Measurements from ENCODE around the gene MUC5B.

DNA sequence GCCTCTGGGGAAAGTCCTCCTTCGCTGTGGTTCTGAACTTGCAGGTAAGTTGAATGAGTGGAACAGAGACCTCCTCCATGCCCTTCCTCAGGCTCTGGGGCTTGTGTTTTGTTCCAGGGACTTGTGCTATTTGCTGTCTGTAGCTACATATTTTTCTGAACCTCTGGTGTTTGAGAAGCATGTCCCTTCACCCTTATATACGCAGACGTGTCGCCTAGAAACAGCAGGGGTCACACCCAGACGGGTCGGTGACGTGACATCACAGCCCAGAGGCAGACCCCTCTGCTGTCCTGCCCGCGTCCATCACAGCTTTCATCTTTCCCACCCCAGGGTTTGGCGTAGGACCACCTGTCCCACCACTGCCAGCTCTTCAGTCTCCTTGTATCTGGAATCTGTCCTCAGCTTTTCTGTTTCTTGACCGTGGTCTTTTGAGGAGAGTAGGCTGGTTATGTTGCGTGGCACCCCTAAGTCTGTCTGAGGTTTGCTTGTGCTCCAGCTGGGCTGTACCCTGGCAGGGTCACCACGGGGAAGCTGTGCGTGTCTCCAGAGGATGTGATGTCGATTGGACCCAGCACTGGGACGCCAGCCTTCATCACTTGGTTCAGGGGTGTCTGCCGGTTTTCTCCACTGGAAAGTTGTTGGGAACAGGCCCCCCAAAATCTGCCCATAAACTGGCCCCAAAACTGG, 13.4 kb upstream of the MUC5B start:
- TF ChIP-seq POLR2A (IDR thresholded peaks at IDR 0.05) = no peak
- TF ChIP-seq, protein P1, sequence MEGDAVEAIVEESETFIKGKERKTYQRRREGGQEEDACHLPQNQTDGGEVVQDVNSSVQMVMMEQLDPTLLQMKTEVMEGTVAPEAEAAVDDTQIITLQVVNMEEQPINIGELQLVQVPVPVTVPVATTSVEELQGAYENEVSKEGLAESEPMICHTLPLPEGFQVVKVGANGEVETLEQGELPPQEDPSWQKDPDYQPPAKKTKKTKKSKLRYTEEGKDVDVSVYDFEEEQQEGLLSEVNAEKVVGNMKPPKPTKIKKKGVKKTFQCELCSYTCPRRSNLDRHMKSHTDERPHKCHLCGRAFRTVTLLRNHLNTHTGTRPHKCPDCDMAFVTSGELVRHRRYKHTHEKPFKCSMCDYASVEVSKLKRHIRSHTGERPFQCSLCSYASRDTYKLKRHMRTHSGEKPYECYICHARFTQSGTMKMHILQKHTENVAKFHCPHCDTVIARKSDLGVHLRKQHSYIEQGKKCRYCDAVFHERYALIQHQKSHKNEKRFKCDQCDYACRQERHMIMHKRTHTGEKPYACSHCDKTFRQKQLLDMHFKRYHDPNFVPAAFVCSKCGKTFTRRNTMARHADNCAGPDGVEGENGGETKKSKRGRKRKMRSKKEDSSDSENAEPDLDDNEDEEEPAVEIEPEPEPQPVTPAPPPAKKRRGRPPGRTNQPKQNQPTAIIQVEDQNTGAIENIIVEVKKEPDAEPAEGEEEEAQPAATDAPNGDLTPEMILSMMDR (IDR thresholded peaks at IDR 0.05) = no peak

All from vagina (tissue), 2 donors.